HG02642 (cell line): ENCODE results near the gene PLCB4.

Source experiments
- ATAC-seq: cut with Tn5 transposase; IDR thresholded peaks from one replicate; pipeline ENCODE4 v1.9.1; 2021; ENCODE audit warnings: mild to moderate bottlenecking; ENCODE audit not compliant: unreplicated experiment, poor library complexity

PLCB4 gene

GRCh38 chr20:9099372-9099771 is 30.5 kb downstream of the PLCB4 start:
- ATAC-seq, result no peak

GRCh38 chr20:9100691-9101090 is 31.8 kb downstream of the PLCB4 start:
- ATAC-seq, result no peak

GRCh38 chr20:9102456-9102855 is 33.6 kb downstream of the PLCB4 start:
- ATAC-seq, result no peak

GRCh38 chr20:9103955-9104354 is 35.1 kb downstream of the PLCB4 start:
- no peak for ATAC-seq

- no peak for ATAC-seq
These were observed 39.4 kb downstream of the PLCB4 start for GRCh38 chr20:9108260-9108659.

- ATAC-seq, result no peak
These were observed 40.7 kb downstream of the PLCB4 start for GRCh38 chr20:9109566-9109965.

- ATAC-seq, result no peak
These were observed 41.5 kb downstream of the PLCB4 start for GRCh38 chr20:9110365-9110764.

GRCh38 chr20:9110916-9111432 is 42.1 kb downstream of the PLCB4 start:
- no peak for ATAC-seq

- ATAC-seq, result no peak
These were observed 43.9 kb downstream of the PLCB4 start for GRCh38 chr20:9112541-9113515.

GRCh38 chr20:9114709-9115108 is 45.8 kb downstream of the PLCB4 start:
- no peak for ATAC-seq

GRCh38 chr20:9117548-9117947 is 48.7 kb downstream of the PLCB4 start:
- ATAC-seq, result no peak

- no peak for ATAC-seq
These were observed 50.9 kb downstream of the PLCB4 start for GRCh38 chr20:9119776-9120175.

GRCh38 chr20:9121211-9121610 is 52.3 kb downstream of the PLCB4 start:
- ATAC-seq, result no peak

- no peak for ATAC-seq
These were observed 53.7 kb downstream of the PLCB4 start for GRCh38 chr20:9122571-9122970.

GRCh38 chr20:9126527-9126926 is 57.6 kb downstream of the PLCB4 start:
- no peak for ATAC-seq

GRCh38 chr20:9128568-9128967 is 59.7 kb downstream of the PLCB4 start:
- no peak for ATAC-seq

- ATAC-seq, result no peak
These were observed 60.9 kb downstream of the PLCB4 start for GRCh38 chr20:9129756-9130155.

- ATAC-seq, result no peak
These were observed 61.6 kb downstream of the PLCB4 start for GRCh38 chr20:9130521-9130920.

- ATAC-seq, result no peak
These were observed 63.0 kb downstream of the PLCB4 start for GRCh38 chr20:9131841-9132240.

- no peak for ATAC-seq
These were observed 65.5 kb downstream of the PLCB4 start for GRCh38 chr20:9134346-9134745.

GRCh38 chr20:9136114-9136513 is 67.2 kb downstream of the PLCB4 start:
- ATAC-seq, result no peak

GRCh38 chr20:9137001-9137400 is 68.1 kb downstream of the PLCB4 start:
- ATAC-seq, result no peak
